ENCODE data around the gene ATP9B.

DNA sequence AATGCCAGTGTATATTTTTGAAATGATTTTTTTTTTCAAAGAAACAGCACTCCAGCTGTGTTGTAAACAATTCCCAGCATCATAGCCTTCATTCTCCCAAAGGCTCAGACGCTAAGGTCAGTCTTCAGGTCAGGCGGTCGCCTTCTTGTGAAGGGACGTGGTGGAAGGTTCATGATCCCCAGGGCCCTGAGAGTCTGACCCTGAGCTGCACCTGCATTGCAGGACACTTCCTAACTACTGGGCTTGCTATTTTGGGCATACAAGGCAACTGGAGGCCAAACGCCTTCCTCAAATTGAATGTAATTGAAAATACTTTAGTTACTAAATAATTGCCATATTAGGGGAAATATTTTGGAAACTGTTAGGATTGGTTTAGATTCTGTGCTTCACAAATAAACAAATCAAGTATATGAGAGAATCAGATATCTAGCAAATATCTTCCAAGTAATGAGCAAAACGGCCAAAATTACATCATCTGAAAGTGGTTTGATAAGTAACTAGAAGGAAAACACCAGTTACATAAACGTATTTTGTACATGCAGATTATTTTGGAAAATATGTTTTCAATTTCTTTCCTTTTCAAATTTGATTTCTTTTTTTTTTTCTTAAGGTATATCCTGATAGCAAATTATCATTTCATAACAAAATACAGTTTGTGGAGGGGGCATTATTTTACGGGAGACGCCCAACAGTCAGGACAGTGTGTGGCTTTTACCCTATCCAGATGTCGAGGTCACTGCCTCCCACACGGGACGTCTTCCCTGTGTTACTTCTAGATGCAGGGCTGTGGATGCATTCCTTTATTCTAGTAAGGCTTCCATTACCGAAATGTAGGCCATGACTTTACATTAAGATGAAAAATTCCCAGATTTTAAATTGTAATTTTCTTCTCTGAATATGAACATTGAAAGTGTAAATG is 136.0 kb downstream of the ATP9B start:
- TF ChIP-seq POLR2A (IDR thresholded peaks at IDR 0.05; ENCODE audit: low read length) (no peak), GATA1 (IDR thresholded peaks at IDR 0.05; ENCODE audit: low read depth, low read length) (no peak)
